DOHH2 (cell line): ENCODE data around the gene GPR21.

Experiments used
- H3F3A ChIP-seq: fragments of 200-600 bp; sonication (generic), shearing (Covaris generic); 2 replicates; pipeline ENCODE4 v1.6.0; 2016; ENCODE audit warnings: antibody characterized with exemption, mild to moderate bottlenecking; ENCODE audit not compliant: control insufficient read depth, insufficient read depth
- H3K27ac ChIP-seq: fragments of 200-600 bp; sonication (generic); 2 replicates; pipeline ENCODE4 v1.5.1; 2014; ENCODE audit warnings: low read depth, mild to moderate bottlenecking, low read length, moderate library complexity
- H3K27me3 ChIP-seq: fragments of 200-600 bp; sonication (generic); 2 replicates; pipeline ENCODE4 v1.6.1; 2014; ENCODE audit warnings: mild to moderate bottlenecking, low read length, mixed read lengths; ENCODE audit not compliant: control insufficient read depth
- H3K36me3 ChIP-seq: fragments of 200-600 bp; sonication (generic); 2 replicates; pipeline ENCODE4 v1.6.1; 2014; ENCODE audit warnings: mild to moderate bottlenecking, low read length, moderate library complexity, mixed read lengths; ENCODE audit not compliant: control insufficient read depth
- H3K4me1 ChIP-seq: fragments of 200-600 bp; sonication (generic); 2 replicates; pipeline ENCODE4 v1.6.1; 2014; ENCODE audit warnings: mild to moderate bottlenecking, low read length, mixed read lengths; ENCODE audit not compliant: control insufficient read depth
- H3K4me2 ChIP-seq: fragments of 200-600 bp; sonication (generic); 2 replicates; pipeline ENCODE4 v1.6.0; 2014; ENCODE audit warnings: mild to moderate bottlenecking, low read length, moderate library complexity
- H3K4me3 ChIP-seq: fragments of 200-600 bp; sonication (generic); 2 replicates; pipeline ENCODE4 v1.5.1; 2014; ENCODE audit warnings: mild to moderate bottlenecking, low read length, mixed read lengths
- H3K79me2 ChIP-seq: fragments of 200-600 bp; sonication (generic); 2 replicates; pipeline ENCODE4 v1.6.1; 2014; ENCODE audit warnings: mild to moderate bottlenecking, low read length, mixed read lengths; ENCODE audit not compliant: control insufficient read depth
- H3K9me2 ChIP-seq: fragments of 200-600 bp; sonication (generic); replicated peaks from 2 replicates; pipeline ENCODE4 v1.6.1; 2014; ENCODE audit warnings: mild to moderate bottlenecking, low read length, mixed read lengths; ENCODE audit not compliant: control insufficient read depth
- H3K9me3 ChIP-seq: fragments of 200-600 bp; sonication (generic); 2 replicates; pipeline ENCODE4 v1.6.1; 2014; ENCODE audit warnings: antibody characterized with exemption, low read length, mixed read lengths; ENCODE audit not compliant: control insufficient read depth, insufficient read depth
- H4K20me1 ChIP-seq: fragments of 200-600 bp; sonication (generic); 2 replicates; pipeline ENCODE4 v1.6.0; 2014; ENCODE audit warnings: low read depth, mild to moderate bottlenecking, antibody characterized with exemption, low read length, moderate library complexity; ENCODE audit not compliant: control insufficient read depth, insufficient read depth
- EZH2phosphoT487 ChIP-seq: fragments of 200-600 bp; sonication (generic); IDR thresholded peaks from 2 replicates; pipeline ENCODE4 v1.6.1; 2017; ENCODE audit warnings: borderline replicate concordance, mild to moderate bottlenecking, antibody characterized with exemption, low read length, moderate library complexity, mixed read lengths
- TF ChIP-seq, protein P1 (sequence below): fragments of 200-600 bp; sonication (generic); IDR thresholded peaks from one replicate; pipeline ENCODE4 v1.5.1; 2014; ENCODE audit warnings: antibody characterized with exemption, mild to moderate bottlenecking, low read depth, low read length; ENCODE audit not compliant: poor library complexity, severe bottlenecking

GPR21 gene

GRCh38 chr9:123080444-123080843, 47.0 kb downstream of the GPR21 start:
- H3K36me3 ChIP-seq: peaks cover 43% of the 10 kb centered on the region

GRCh38 chr9:123081824-123082223, 48.4 kb downstream of the GPR21 start:
- no peak overlapping the region for H3K4me2 ChIP-seq
- no peak overlapping the region for H3K27ac ChIP-seq
- H3K9me3 ChIP-seq: no peaks in the 10 kb centered on the region
- peaks cover 37% of the 10 kb centered on the region for H3K36me3 ChIP-seq
- H3K4me3 ChIP-seq: no peak overlapping the region
- no peaks in the 10 kb centered on the region for H3K9me2 ChIP-seq
- no peaks in the 10 kb centered on the region for H4K20me1 ChIP-seq
- H3K27me3 ChIP-seq: no peaks in the 10 kb centered on the region
- no peaks in the 10 kb centered on the region for H3K79me2 ChIP-seq
- H3F3A ChIP-seq: no peaks in the 10 kb centered on the region; the same call in 1 of the 2 replicates
- H3K4me1 ChIP-seq: peaks cover 37% of the 10 kb centered on the region
- TF ChIP-seq EZH2phosphoT487: no peak
- TF ChIP-seq, protein P1, sequence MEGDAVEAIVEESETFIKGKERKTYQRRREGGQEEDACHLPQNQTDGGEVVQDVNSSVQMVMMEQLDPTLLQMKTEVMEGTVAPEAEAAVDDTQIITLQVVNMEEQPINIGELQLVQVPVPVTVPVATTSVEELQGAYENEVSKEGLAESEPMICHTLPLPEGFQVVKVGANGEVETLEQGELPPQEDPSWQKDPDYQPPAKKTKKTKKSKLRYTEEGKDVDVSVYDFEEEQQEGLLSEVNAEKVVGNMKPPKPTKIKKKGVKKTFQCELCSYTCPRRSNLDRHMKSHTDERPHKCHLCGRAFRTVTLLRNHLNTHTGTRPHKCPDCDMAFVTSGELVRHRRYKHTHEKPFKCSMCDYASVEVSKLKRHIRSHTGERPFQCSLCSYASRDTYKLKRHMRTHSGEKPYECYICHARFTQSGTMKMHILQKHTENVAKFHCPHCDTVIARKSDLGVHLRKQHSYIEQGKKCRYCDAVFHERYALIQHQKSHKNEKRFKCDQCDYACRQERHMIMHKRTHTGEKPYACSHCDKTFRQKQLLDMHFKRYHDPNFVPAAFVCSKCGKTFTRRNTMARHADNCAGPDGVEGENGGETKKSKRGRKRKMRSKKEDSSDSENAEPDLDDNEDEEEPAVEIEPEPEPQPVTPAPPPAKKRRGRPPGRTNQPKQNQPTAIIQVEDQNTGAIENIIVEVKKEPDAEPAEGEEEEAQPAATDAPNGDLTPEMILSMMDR: peak; percentile 74

More at GRCh38 chr9:123080444-123080843, 47.0 kb downstream of the GPR21 start:
- no peaks in the 10 kb centered on the region for H3K27me3 ChIP-seq
- peaks cover 7% of the 10 kb centered on the region for H3F3A ChIP-seq
- no peak for TF ChIP-seq EZH2phosphoT487
- TF ChIP-seq, protein P1: no peak
- no peaks in the 10 kb centered on the region for H3K9me2 ChIP-seq
- H3K79me2 ChIP-seq: no peaks in the 10 kb centered on the region
- no peak overlapping the region for H3K4me3 ChIP-seq
- H3K4me2 ChIP-seq: no peak overlapping the region
- peaks cover 34% of the 10 kb centered on the region for H3K4me1 ChIP-seq
- H4K20me1 ChIP-seq: no peaks in the 10 kb centered on the region
- H3K9me3 ChIP-seq: no peaks in the 10 kb centered on the region
- no peak overlapping the region for H3K27ac ChIP-seq

GRCh38 chr9:123083680-123084079, 50.2 kb downstream of the GPR21 start:
- Histone ChIP-seq H3K9me3 (no peaks in the 10 kb centered on the region), H4K20me1 (no peaks in the 10 kb centered on the region), H3K9me2 (no peaks in the 10 kb centered on the region), H3K79me2 (no peaks in the 10 kb centered on the region), H3K36me3 (peaks cover 35% of the 10 kb centered on the region), H3K4me2 (no peak overlapping the region), H3K27ac (no peak overlapping the region), H3K27me3 (no peaks in the 10 kb centered on the region), H3K4me1 (peaks cover 56% of the 10 kb centered on the region), H3F3A (no peaks in the 10 kb centered on the region; the same call in 1 of the 2 replicates), H3K4me3 (no peak overlapping the region)
- TF ChIP-seq EZH2phosphoT487: no peak
- TF ChIP-seq, protein P1: no peak
